ENCODE results near the gene NUAK2. TPM values are rescaled to one million over a fixed set of nuclear protein-coding genes. Genes with fewer than 3 reads are reported as not detected.

The NUAK2 gene
- total RNA-seq, 1 experiment from 2014 or later, result 0.45 TPM

DNA sequence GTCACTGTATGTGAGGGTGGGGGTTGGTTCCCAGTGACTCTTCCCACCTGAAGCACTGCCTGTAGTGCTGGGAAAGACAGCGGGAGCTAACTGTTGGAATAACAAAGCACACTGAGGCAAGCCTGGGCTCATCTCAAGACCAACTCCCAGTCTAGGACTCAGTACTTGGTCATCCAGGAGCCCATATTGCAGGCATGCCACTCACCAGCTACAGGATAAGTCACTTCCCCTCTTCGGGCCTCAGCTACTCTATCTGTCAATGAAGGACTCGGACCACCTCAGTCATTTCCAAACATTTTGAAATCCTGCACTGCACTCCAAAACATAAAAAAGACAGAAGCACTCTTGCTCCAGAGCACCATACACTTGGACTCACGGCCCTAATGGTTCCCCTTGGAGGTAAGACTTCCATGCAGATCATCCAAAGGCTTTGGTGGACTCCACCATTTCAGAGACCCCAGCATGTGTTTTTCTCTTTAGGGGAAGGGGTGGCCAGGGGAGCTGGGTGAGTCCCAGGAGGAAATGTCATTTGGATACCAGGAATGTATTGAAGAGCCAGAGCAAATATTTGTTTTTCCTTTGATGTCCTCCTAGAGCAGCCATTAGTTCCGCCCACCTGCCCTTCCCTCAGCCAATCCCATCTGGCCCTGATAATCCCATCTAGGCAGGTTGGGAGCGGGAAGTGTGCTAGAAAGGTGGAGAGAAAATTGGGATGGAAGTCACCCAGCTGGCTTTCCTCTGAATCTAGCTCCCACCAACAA is 3.1 kb downstream of the NUAK2 start:
- TF ChIP-seq CTCF (conservative IDR thresholded peaks at IDR 0.05; ENCODE audit: low read depth, low read length) (no peak), EZH2 (IDR thresholded peaks at IDR 0.05; ENCODE audit: borderline replicate concordance, low read depth, low read length, poor library complexity, severe bottlenecking) (no peak)

GRCh38 chr1:205317311-205317917 is 4.1 kb downstream of the NUAK2 start:
- H3K27me3 ChIP-seq (replicated peaks; ENCODE audit: insufficient read depth, low read depth, low read length, poor library complexity), result no peaks in the 10 kb centered on the region
- POLR2A ChIA-PET (ENCODE audit: low non-redundant PET), result no interaction called here
- DNase-seq (ENCODE audit: low spot score), result no peak
- no peak overlapping the region for H3K4me3 ChIP-seq (ENCODE audit: low read depth, low read length, poor library complexity, severe bottlenecking)
- H3K9me3 ChIP-seq (ENCODE audit: low read depth, low read length, poor library complexity, severe bottlenecking), result no peaks in the 10 kb centered on the region
- intact Hi-C loops (cut with micrococcal nuclease; ENCODE audit: unreplicated experiment), result no loop called here
- no TSS peak for BruUV-seq (replicated peaks)
- CTCF ChIA-PET, result interaction anchor here (2.2 kb wide), 1 partner anchor 44 kb away, joined by 7 read pairs; no protein-coding TSS in a partner anchor
- TF ChIP-seq EZH2 (IDR thresholded peaks at IDR 0.05; ENCODE audit: borderline replicate concordance, low read depth, low read length, poor library complexity, severe bottlenecking), result no peak
- TF ChIP-seq CTCF (conservative IDR thresholded peaks at IDR 0.05; ENCODE audit: low read depth, low read length), result no peak
- H3K36me3 ChIP-seq (ENCODE audit: insufficient read depth, low read length, poor library complexity, severe bottlenecking), result no peaks in the 10 kb centered on the region
- no peak overlapping the region for H3K27ac ChIP-seq (ENCODE audit: low read depth, low read length, poor library complexity, severe bottlenecking)
- H3K4me1 ChIP-seq (ENCODE audit: insufficient read depth, low read length, poor library complexity, severe bottlenecking), result peaks cover 14% of the 10 kb centered on the region

More for the DNA sequence above, 3.1 kb downstream of the NUAK2 start:
- no peak for DNase-seq (ENCODE audit: low spot score)
- POLR2A ChIA-PET (ENCODE audit: low non-redundant PET), result no interaction called here
- Histone ChIP-seq H3K4me3 (ENCODE audit: low read depth, low read length, poor library complexity, severe bottlenecking) (no peak overlapping the region), H3K27me3 (replicated peaks; ENCODE audit: insufficient read depth, low read depth, low read length, poor library complexity) (no peaks in the 10 kb centered on the region), H3K4me1 (ENCODE audit: insufficient read depth, low read length, poor library complexity, severe bottlenecking) (peaks cover 12% of the 10 kb centered on the region), H3K27ac (ENCODE audit: low read depth, low read length, poor library complexity, severe bottlenecking) (no peak overlapping the region), H3K9me3 (ENCODE audit: low read depth, low read length, poor library complexity, severe bottlenecking) (no peaks in the 10 kb centered on the region), H3K36me3 (ENCODE audit: insufficient read depth, low read length, poor library complexity, severe bottlenecking) (no peaks in the 10 kb centered on the region)
- no TSS peak for BruUV-seq (replicated peaks)
- CTCF ChIA-PET, result interaction anchor here (2.2 kb wide), 1 partner anchor 45 kb away, joined by 7 read pairs; no protein-coding TSS in a partner anchor
- intact Hi-C loops (cut with micrococcal nuclease; ENCODE audit: unreplicated experiment), result no loop called here

DNA sequence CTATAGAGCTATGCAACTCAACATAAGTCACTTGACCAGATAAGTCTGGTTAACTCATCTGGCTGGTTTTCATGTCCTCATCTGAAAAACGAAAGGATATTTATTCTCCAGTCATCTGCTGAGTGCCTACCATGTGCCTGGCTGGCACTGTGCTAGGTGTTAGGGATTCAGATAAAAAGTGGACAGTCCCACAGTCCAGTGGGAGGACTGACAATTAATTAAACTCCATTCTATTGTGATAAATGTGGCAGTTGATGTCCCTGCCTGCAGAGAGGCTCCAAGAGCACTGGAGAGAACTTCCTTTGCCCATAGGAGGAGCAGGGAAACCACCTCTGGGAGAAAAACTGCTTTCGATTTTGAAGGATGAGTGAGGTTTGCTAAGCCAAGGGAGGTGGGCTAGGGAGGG is 5.4 kb downstream of the NUAK2 start:
- BruUV-seq (replicated peaks), result no TSS peak
- intact Hi-C loops (cut with micrococcal nuclease; ENCODE audit: unreplicated experiment), result no loop called here
- DNase-seq (ENCODE audit: low spot score), result no peak
- no peaks in the 10 kb centered on the region for H3K9me3 ChIP-seq (ENCODE audit: low read depth, low read length, poor library complexity, severe bottlenecking)
- no peak overlapping the region for H3K27ac ChIP-seq (ENCODE audit: low read depth, low read length, poor library complexity, severe bottlenecking)
- no peak overlapping the region for H3K4me3 ChIP-seq (ENCODE audit: low read depth, low read length, poor library complexity, severe bottlenecking)
- no peaks in the 10 kb centered on the region for H3K36me3 ChIP-seq (ENCODE audit: insufficient read depth, low read length, poor library complexity, severe bottlenecking)
- TF ChIP-seq CTCF (conservative IDR thresholded peaks at IDR 0.05; ENCODE audit: low read depth, low read length), result no peak
- no peak for TF ChIP-seq EZH2 (IDR thresholded peaks at IDR 0.05; ENCODE audit: borderline replicate concordance, low read depth, low read length, poor library complexity, severe bottlenecking)
- POLR2A ChIA-PET (ENCODE audit: low non-redundant PET), result no interaction called here
- H3K4me1 ChIP-seq (ENCODE audit: insufficient read depth, low read length, poor library complexity, severe bottlenecking), result peaks cover 14% of the 10 kb centered on the region
- CTCF ChIA-PET, result no interaction called here
- no peaks in the 10 kb centered on the region for H3K27me3 ChIP-seq (replicated peaks; ENCODE audit: insufficient read depth, low read depth, low read length, poor library complexity)

All from A673 (cell line).